WTC11 (cell line): ENCODE results near the gene PKP4. TPM values are rescaled to one million over a fixed set of nuclear protein-coding genes. Genes with fewer than 3 reads are reported as not detected.

Source experiments
- ATAC-seq: fragments of 200-7000 bp; cut with Tn5 transposase; 2 replicates; pipeline ENCODE4 v1.10.0; 2021; ENCODE audit warnings: mild to moderate bottlenecking, moderate library complexity
- CTCF ChIA-PET: fragments of 300-600 bp; sonication (Branson Sonifier 250); formaldehyde crosslinking; loops from one replicate; lab custom pipeline; 2021; ENCODE audit warnings: antibody characterized with exemption; lab: Charles Lee
- POLR2A ChIA-PET: fragments of 350-600 bp; sonication (Branson Sonifier 250); formaldehyde crosslinking; loops from one replicate; lab custom pipeline; 2021; ENCODE audit warnings: antibody characterized with exemption; lab: Charles Lee
- DNase-seq: peaks from one replicate; pipeline ENCODE4 v3.0.0; 2021; ENCODE audit warnings: low spot score
- H3K27ac Mint-ChIP-seq: 2 replicates; pipeline ENCODE4 v1.8.0; 2021; ENCODE audit warnings: mixed read lengths
- H3K27me3 Mint-ChIP-seq: 2 replicates; pipeline ENCODE4 v1.8.0; 2021; ENCODE audit warnings: low read depth, mild to moderate bottlenecking, moderate library complexity, mixed read lengths
- H3K36me3 Mint-ChIP-seq: 2 replicates; pipeline ENCODE4 v1.8.0; 2021; ENCODE audit warnings: mixed read lengths
- H3K4me1 Mint-ChIP-seq: 2 replicates; pipeline ENCODE4 v1.8.0; 2022; ENCODE audit warnings: mixed read lengths
- H3K4me3 Mint-ChIP-seq: 2 replicates; pipeline ENCODE4 v1.8.0; 2021; ENCODE audit warnings: mild to moderate bottlenecking, moderate library complexity, mixed read lengths
- H3K9me3 Mint-ChIP-seq: 2 replicates; pipeline ENCODE4 v1.8.0; 2021; ENCODE audit warnings: mixed read lengths
- CREB1 ChIP-seq: sonication (generic); formaldehyde crosslinking; IDR thresholded peaks from 2 replicates; pipeline ENCODE4 v1.8.0; 2023; ENCODE audit warnings: mild to moderate bottlenecking, missing genetic modification reagents
- FOXP1 ChIP-seq: sonication (generic); formaldehyde crosslinking; IDR thresholded peaks from 2 replicates; pipeline ENCODE4 v1.8.0; 2022; ENCODE audit warnings: missing genetic modification reagents, mild to moderate bottlenecking, moderate library complexity, borderline replicate concordance
- HMGA2 ChIP-seq: fragments of 250-450 bp; sonication (Bioruptor Pico); IDR thresholded peaks from 2 replicates; pipeline ENCODE4 v1.4.0; 2021; ENCODE audit warnings: mild to moderate bottlenecking, moderate library complexity
- KAT7 ChIP-seq: sonication (generic); formaldehyde crosslinking; IDR thresholded peaks from 2 replicates; pipeline ENCODE4 v1.8.1; 2023; ENCODE audit warnings: missing genetic modification reagents, mild to moderate bottlenecking, borderline replicate concordance
- MXD4 ChIP-seq: fragments of 250-450 bp; sonication (Bioruptor Pico); IDR thresholded peaks from 2 replicates; pipeline ENCODE4 v1.8.0; 2021; ENCODE audit warnings: mild to moderate bottlenecking, moderate library complexity, borderline replicate concordance
- NFYB ChIP-seq: sonication (generic); formaldehyde crosslinking; conservative IDR thresholded peaks from 2 replicates; pipeline ENCODE4 v1.8.0; 2022; ENCODE audit warnings: low read depth, missing genetic modification reagents
- OVOL2 ChIP-seq: fragments of 250-450 bp; sonication (Bioruptor Pico); IDR thresholded peaks from 2 replicates; pipeline ENCODE4 v1.9.0; 2021; ENCODE audit warnings: mild to moderate bottlenecking, borderline replicate concordance
- RORB ChIP-seq: fragments of 250-450 bp; sonication (Bioruptor Pico); IDR thresholded peaks from 2 replicates; pipeline ENCODE4 v1.9.0; 2021; ENCODE audit warnings: mild to moderate bottlenecking
- SP1 ChIP-seq: sonication (generic); formaldehyde crosslinking; conservative IDR thresholded peaks from 2 replicates; pipeline ENCODE4 v1.8.1; 2022; ENCODE audit warnings: missing genetic modification reagents
- TEAD4 ChIP-seq: sonication (generic); formaldehyde crosslinking; IDR thresholded peaks from 2 replicates; pipeline ENCODE4 v1.8.0; 2022; ENCODE audit warnings: mild to moderate bottlenecking, missing genetic modification reagents
- TP53 ChIP-seq: sonication (generic); formaldehyde crosslinking; IDR thresholded peaks from 2 replicates; pipeline ENCODE4 v1.8.1; 2023; ENCODE audit warnings: mild to moderate bottlenecking, missing genetic modification reagents
- ZNF219 ChIP-seq: sonication (generic); formaldehyde crosslinking; IDR thresholded peaks from 2 replicates; pipeline ENCODE4 v1.8.0; 2023; ENCODE audit warnings: missing genetic modification reagents, mild to moderate bottlenecking, borderline replicate concordance
- ZNF263 ChIP-seq: sonication (generic); formaldehyde crosslinking; IDR thresholded peaks from 2 replicates; pipeline ENCODE4 v1.8.1; 2022; ENCODE audit warnings: low read depth, mild to moderate bottlenecking, moderate library complexity, missing genetic modification reagents
- total RNA-seq: library from RNA; stranded (reverse); gene quantifications from 3 replicates; pipeline ENCODE4 v1.2.3, GENCODE V29; 2021
- TF ChIP-seq, protein P1 (sequence below): fragments of 250-450 bp; sonication (Bioruptor Pico); IDR thresholded peaks from 2 replicates; pipeline ENCODE4 v2.1.2; 2022; ENCODE audit warnings: mild to moderate bottlenecking, moderate library complexity
- TF ChIP-seq, protein P2 (sequence below): sonication (generic); formaldehyde crosslinking; IDR thresholded peaks from 2 replicates; pipeline ENCODE4 v1.8.1; 2023; ENCODE audit warnings: mild to moderate bottlenecking, moderate library complexity, missing genetic modification reagents
- TF ChIP-seq, protein P3 (sequence below): sonication (generic); formaldehyde crosslinking; IDR thresholded peaks from 2 replicates; pipeline ENCODE4 v1.8.1; 2023; ENCODE audit warnings: mild to moderate bottlenecking, missing genetic modification reagents, borderline replicate concordance
- TF ChIP-seq, protein P4 (sequence below): fragments of 250-450 bp; sonication (Bioruptor Pico); IDR thresholded peaks from 2 replicates; pipeline ENCODE4 v1.9.0; 2021; ENCODE audit warnings: mild to moderate bottlenecking, borderline replicate concordance
- TF ChIP-seq, protein P5 (sequence below): sonication (generic); formaldehyde crosslinking; IDR thresholded peaks from 2 replicates; pipeline ENCODE4 v1.8.0; 2023; ENCODE audit warnings: missing genetic modification reagents
- TF ChIP-seq, protein P6 (sequence below): fragments of 250-450 bp; sonication (Bioruptor Pico); IDR thresholded peaks from 2 replicates; pipeline ENCODE4 v1.9.0; 2021; ENCODE audit warnings: mild to moderate bottlenecking

The PKP4 gene
- total RNA-seq, 1 experiment from 2014 or later: 78.9 TPM

DNA sequence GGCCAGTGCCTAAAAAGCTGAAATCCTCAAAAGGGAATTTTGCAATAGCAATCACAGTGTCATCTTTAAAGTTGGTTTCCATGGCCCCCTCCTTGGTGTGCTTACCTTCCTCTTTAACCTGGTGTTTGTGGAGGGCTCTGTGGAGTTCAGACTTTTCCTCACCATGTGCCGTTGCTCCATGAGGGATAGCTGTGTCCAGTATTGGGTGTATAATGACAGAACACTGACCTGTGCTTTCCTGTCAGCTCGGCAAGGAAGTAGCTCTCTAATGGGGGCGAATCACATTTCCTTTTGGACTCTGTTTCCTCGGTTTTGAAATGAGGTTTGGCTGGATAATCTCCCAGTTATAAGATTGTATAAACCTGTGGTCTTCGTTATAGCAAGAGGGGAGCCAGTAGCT, 172.4 kb downstream of the PKP4 start (continued):
- no peak for TF ChIP-seq TEAD4 (CRISPR knock-in tag)

DNA sequence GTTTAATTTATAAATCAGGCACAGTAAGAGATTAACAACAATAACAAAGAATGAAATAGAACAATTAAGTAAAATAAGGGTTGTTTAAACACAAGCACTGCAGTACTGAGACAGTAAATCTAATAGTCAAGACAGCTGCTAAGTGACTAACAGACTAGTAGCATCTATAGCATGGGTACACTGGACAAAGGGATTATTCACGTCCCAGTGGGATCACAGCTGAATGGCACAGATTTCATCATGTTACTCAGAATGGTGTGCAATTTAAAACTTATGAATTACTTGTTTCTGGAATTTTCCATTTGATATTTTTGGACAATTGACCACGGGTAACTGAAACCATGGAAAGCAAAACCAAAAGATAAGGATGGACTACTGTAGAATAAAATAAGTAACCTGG, 176.5 kb downstream of the PKP4 start:
- H3K9me3 Mint-ChIP-seq: no peaks in the 10 kb centered on the region
- no peak for DNase-seq
- ChIA-PET CTCF (interaction anchor here (1.6 kb wide), 1 partner anchor 91 kb away, joined by 4 read pairs; no protein-coding TSS in a partner anchor), POLR2A (no interaction called here)
- peaks cover 20% of the 10 kb centered on the region for H3K36me3 Mint-ChIP-seq
- H3K27ac Mint-ChIP-seq: no peak overlapping the region
- H3K27me3 Mint-ChIP-seq: no peaks in the 10 kb centered on the region
- TF ChIP-seq FOXP1 (CRISPR knock-in tag) (no peak), HMGA2 (no peak), ZNF263 (CRISPR knock-in tag) (no peak), NFYB (CRISPR knock-in tag) (no peak), ZNF219 (no peak)
- no peak for ATAC-seq
- H3K4me1 Mint-ChIP-seq: no peaks in the 10 kb centered on the region
- no peak overlapping the region for H3K4me3 Mint-ChIP-seq

DNA sequence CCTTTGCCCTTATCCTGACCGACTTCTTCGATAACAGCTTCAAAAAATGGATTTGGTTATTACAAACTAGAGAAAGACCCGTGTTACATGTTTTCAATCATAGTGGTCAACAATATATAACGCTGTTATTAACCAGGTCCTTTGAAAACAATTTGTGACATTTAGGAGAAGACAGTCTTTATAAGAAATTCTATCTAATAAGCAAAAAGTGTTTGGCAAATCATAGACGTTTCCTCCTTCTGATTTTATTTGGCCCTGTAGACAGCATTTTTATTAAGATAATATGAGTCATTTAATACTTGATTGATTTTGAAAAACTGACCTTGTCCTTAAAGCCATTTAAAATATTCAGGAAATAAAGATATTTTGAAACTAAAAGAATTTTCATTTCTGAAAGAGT, 177.9 kb downstream of the PKP4 start:
- Mint-ChIP-seq H3K36me3 (peaks cover 18% of the 10 kb centered on the region), H3K27ac (no peak overlapping the region), H3K4me3 (no peak overlapping the region), H3K4me1 (no peaks in the 10 kb centered on the region), H3K27me3 (no peaks in the 10 kb centered on the region), H3K9me3 (no peaks in the 10 kb centered on the region)
- DNase-seq (no peak), ATAC-seq (no peak)
- POLR2A ChIA-PET: no interaction called here
- CTCF ChIA-PET: no interaction called here
- no peak for TF ChIP-seq MXD4
- TF ChIP-seq, protein P1, sequence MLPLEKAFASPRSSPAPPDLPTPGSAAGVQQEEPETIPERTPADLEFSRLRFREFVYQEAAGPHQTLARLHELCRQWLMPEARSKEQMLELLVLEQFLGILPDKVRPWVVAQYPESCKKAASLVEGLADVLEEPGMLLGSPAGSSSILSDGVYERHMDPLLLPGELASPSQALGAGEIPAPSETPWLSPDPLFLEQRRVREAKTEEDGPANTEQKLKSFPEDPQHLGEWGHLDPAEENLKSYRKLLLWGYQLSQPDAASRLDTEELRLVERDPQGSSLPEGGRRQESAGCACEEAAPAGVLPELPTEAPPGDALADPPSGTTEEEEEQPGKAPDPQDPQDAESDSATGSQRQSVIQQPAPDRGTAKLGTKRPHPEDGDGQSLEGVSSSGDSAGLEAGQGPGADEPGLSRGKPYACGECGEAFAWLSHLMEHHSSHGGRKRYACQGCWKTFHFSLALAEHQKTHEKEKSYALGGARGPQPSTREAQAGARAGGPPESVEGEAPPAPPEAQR (CRISPR knock-in tag): no peak
- TF ChIP-seq, protein P2, sequence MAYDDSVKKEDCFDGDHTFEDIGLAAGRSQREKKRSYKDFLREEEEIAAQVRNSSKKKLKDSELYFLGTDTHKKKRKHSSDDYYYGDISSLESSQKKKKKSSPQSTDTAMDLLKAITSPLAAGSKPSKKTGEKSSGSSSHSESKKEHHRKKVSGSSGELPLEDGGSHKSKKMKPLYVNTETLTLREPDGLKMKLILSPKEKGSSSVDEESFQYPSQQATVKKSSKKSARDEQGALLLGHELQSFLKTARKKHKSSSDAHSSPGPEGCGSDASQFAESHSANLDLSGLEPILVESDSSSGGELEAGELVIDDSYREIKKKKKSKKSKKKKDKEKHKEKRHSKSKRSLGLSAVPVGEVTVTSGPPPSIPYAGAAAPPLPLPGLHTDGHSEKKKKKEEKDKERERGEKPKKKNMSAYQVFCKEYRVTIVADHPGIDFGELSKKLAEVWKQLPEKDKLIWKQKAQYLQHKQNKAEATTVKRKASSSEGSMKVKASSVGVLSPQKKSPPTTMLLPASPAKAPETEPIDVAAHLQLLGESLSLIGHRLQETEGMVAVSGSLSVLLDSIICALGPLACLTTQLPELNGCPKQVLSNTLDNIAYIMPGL (CRISPR knock-in tag): no peak
- TF ChIP-seq TP53 (CRISPR knock-in tag): no peak
- TF ChIP-seq KAT7 (CRISPR knock-in tag): no peak
- no peak for TF ChIP-seq OVOL2
- TF ChIP-seq, protein P3, sequence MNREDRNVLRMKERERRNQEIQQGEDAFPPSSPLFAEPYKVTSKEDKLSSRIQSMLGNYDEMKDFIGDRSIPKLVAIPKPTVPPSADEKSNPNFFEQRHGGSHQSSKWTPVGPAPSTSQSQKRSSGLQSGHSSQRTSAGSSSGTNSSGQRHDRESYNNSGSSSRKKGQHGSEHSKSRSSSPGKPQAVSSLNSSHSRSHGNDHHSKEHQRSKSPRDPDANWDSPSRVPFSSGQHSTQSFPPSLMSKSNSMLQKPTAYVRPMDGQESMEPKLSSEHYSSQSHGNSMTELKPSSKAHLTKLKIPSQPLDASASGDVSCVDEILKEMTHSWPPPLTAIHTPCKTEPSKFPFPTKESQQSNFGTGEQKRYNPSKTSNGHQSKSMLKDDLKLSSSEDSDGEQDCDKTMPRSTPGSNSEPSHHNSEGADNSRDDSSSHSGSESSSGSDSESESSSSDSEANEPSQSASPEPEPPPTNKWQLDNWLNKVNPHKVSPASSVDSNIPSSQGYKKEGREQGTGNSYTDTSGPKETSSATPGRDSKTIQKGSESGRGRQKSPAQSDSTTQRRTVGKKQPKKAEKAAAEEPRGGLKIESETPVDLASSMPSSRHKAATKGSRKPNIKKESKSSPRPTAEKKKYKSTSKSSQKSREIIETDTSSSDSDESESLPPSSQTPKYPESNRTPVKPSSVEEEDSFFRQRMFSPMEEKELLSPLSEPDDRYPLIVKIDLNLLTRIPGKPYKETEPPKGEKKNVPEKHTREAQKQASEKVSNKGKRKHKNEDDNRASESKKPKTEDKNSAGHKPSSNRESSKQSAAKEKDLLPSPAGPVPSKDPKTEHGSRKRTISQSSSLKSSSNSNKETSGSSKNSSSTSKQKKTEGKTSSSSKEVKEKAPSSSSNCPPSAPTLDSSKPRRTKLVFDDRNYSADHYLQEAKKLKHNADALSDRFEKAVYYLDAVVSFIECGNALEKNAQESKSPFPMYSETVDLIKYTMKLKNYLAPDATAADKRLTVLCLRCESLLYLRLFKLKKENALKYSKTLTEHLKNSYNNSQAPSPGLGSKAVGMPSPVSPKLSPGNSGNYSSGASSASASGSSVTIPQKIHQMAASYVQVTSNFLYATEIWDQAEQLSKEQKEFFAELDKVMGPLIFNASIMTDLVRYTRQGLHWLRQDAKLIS (CRISPR knock-in tag): no peak
- no peak for TF ChIP-seq RORB (CRISPR knock-in tag)
- no peak for TF ChIP-seq SP1 (CRISPR knock-in tag)
- TF ChIP-seq, protein P4, sequence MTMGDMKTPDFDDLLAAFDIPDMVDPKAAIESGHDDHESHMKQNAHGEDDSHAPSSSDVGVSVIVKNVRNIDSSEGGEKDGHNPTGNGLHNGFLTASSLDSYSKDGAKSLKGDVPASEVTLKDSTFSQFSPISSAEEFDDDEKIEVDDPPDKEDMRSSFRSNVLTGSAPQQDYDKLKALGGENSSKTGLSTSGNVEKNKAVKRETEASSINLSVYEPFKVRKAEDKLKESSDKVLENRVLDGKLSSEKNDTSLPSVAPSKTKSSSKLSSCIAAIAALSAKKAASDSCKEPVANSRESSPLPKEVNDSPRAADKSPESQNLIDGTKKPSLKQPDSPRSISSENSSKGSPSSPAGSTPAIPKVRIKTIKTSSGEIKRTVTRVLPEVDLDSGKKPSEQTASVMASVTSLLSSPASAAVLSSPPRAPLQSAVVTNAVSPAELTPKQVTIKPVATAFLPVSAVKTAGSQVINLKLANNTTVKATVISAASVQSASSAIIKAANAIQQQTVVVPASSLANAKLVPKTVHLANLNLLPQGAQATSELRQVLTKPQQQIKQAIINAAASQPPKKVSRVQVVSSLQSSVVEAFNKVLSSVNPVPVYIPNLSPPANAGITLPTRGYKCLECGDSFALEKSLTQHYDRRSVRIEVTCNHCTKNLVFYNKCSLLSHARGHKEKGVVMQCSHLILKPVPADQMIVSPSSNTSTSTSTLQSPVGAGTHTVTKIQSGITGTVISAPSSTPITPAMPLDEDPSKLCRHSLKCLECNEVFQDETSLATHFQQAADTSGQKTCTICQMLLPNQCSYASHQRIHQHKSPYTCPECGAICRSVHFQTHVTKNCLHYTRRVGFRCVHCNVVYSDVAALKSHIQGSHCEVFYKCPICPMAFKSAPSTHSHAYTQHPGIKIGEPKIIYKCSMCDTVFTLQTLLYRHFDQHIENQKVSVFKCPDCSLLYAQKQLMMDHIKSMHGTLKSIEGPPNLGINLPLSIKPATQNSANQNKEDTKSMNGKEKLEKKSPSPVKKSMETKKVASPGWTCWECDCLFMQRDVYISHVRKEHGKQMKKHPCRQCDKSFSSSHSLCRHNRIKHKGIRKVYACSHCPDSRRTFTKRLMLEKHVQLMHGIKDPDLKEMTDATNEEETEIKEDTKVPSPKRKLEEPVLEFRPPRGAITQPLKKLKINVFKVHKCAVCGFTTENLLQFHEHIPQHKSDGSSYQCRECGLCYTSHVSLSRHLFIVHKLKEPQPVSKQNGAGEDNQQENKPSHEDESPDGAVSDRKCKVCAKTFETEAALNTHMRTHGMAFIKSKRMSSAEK (CRISPR knock-in tag): no peak
- TF ChIP-seq, protein P5, sequence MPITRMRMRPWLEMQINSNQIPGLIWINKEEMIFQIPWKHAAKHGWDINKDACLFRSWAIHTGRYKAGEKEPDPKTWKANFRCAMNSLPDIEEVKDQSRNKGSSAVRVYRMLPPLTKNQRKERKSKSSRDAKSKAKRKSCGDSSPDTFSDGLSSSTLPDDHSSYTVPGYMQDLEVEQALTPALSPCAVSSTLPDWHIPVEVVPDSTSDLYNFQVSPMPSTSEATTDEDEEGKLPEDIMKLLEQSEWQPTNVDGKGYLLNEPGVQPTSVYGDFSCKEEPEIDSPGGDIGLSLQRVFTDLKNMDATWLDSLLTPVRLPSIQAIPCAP: no peak
- TF ChIP-seq CREB1 (CRISPR knock-in tag): no peak
- TF ChIP-seq, protein P6, sequence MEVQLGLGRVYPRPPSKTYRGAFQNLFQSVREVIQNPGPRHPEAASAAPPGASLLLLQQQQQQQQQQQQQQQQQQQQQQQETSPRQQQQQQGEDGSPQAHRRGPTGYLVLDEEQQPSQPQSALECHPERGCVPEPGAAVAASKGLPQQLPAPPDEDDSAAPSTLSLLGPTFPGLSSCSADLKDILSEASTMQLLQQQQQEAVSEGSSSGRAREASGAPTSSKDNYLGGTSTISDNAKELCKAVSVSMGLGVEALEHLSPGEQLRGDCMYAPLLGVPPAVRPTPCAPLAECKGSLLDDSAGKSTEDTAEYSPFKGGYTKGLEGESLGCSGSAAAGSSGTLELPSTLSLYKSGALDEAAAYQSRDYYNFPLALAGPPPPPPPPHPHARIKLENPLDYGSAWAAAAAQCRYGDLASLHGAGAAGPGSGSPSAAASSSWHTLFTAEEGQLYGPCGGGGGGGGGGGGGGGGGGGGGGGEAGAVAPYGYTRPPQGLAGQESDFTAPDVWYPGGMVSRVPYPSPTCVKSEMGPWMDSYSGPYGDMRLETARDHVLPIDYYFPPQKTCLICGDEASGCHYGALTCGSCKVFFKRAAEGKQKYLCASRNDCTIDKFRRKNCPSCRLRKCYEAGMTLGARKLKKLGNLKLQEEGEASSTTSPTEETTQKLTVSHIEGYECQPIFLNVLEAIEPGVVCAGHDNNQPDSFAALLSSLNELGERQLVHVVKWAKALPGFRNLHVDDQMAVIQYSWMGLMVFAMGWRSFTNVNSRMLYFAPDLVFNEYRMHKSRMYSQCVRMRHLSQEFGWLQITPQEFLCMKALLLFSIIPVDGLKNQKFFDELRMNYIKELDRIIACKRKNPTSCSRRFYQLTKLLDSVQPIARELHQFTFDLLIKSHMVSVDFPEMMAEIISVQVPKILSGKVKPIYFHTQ: no peak
